Liver (tissue), 9 donors: ENCODE data around the gene NEFH. TPM values are rescaled to one million over a fixed set of nuclear protein-coding genes. Genes with fewer than 3 reads are reported as not detected.
A peak's percentile ranks its signal among the peaks of the same experiment; 100 is the strongest.

Experiments used
- DNase-seq: peaks from one replicate; pipeline ENCODE4 v3.0.0-alpha.2; 2017; ENCODE audit warnings: low spot score
- H3K27ac ChIP-seq, 2 donors: one replicate each; pipeline ENCODE4 v1.7.0; 2013; ENCODE audit warnings: inconsistent platforms in 2 of 2, low read length in 2 of 2, control low read depth in 1 of 2, low read depth in 1 of 2, mild to moderate bottlenecking in 1 of 2
- H3K27me3 ChIP-seq, 4 donors: one replicate each; pipeline versions ENCODE4 v1.6.1 to v1.7.0; 2013; ENCODE audit warnings: low read length in 3 of 4, inconsistent platforms in 1 of 4, mild to moderate bottlenecking in 1 of 4, moderate library complexity in 1 of 4; ENCODE audit not compliant: control insufficient read depth in 4 of 4, insufficient read depth in 4 of 4
- H3K36me3 ChIP-seq, 4 donors: one replicate each; pipeline versions ENCODE4 v1.6.1 to v1.7.0; 2013; ENCODE audit warnings: low read length in 3 of 4, mild to moderate bottlenecking in 3 of 4, low read depth in 1 of 4, moderate library complexity in 1 of 4; ENCODE audit not compliant: control insufficient read depth in 4 of 4, insufficient read depth in 3 of 4
- H3K4me1 ChIP-seq, 4 donors: one replicate each; pipeline versions ENCODE4 v1.6.1 to v1.7.0; 2013; ENCODE audit warnings: low read length in 3 of 4, mild to moderate bottlenecking in 3 of 4, moderate library complexity in 1 of 4; ENCODE audit not compliant: control insufficient read depth in 4 of 4, insufficient read depth in 4 of 4
- H3K4me3 ChIP-seq, 3 donors: one replicate each; pipeline versions ENCODE4 v1.6.1 to v1.7.0; 2013; ENCODE audit warnings: low read length in 3 of 3, control low read depth in 1 of 3, low read depth in 1 of 3, mild to moderate bottlenecking in 1 of 3
- H3K9ac ChIP-seq, 2 donors: one replicate each; pipeline ENCODE4 v1.7.0; 2013; ENCODE audit warnings: low read length in 2 of 2, mild to moderate bottlenecking in 2 of 2, moderate library complexity in 2 of 2, control low read depth in 1 of 2, low read depth in 1 of 2
- H3K9me3 ChIP-seq, 4 donors: one replicate each; pipeline versions ENCODE4 v1.6.1 to v1.7.0; 2013; ENCODE audit warnings: low read length in 3 of 4; ENCODE audit not compliant: control insufficient read depth in 4 of 4
- CTCF ChIP-seq: fragments of 150-350 bp; IDR thresholded peaks from 2 replicates; pipeline ENCODE4 v1.5.1; 2017; ENCODE audit warnings: improper control_type of control experiment, low read depth, low read length; ENCODE audit not compliant: missing input control
- EGR1 ChIP-seq, 2 donors: IDR thresholded peaks; 2 replicates each; pipeline ENCODE4 v1.6.1; 2016 to 2018; ENCODE audit warnings: antibody characterized with exemption in 2 of 2, low read depth in 2 of 2
- FOXA1 ChIP-seq: IDR thresholded peaks from 2 replicates; pipeline ENCODE4 v1.6.1; 2016; ENCODE audit warnings: antibody characterized with exemption
- FOXA2 ChIP-seq: IDR thresholded peaks from 2 replicates; pipeline ENCODE4 v1.6.1; 2016; ENCODE audit warnings: antibody characterized with exemption
- HNF4A ChIP-seq, 2 donors: conservative IDR thresholded peaks; 2 replicates each; pipeline ENCODE4 v1.6.1; 2016; ENCODE audit warnings: antibody characterized with exemption in 2 of 2, mild to moderate bottlenecking in 2 of 2
- HNF4G ChIP-seq: IDR thresholded peaks from 2 replicates; pipeline ENCODE4 v1.6.1; 2016; ENCODE audit warnings: antibody characterized with exemption
- NR2F2 ChIP-seq: IDR thresholded peaks from 2 replicates; pipeline ENCODE4 v1.6.1; 2016; ENCODE audit warnings: antibody characterized with exemption
- RXRA ChIP-seq, 2 donors: IDR thresholded peaks; 2 replicates each; pipeline ENCODE4 v1.6.1; 2017 to 2018; ENCODE audit warnings: antibody characterized with exemption in 2 of 2, mild to moderate bottlenecking in 1 of 2
- SP1 ChIP-seq: IDR thresholded peaks from 2 replicates; pipeline ENCODE4 v1.6.1; 2018; ENCODE audit warnings: antibody characterized with exemption, mild to moderate bottlenecking
- TAF1 ChIP-seq: conservative IDR thresholded peaks from 2 replicates; pipeline ENCODE4 v1.6.1; 2016; ENCODE audit warnings: antibody characterized with exemption, mild to moderate bottlenecking
- YY1 ChIP-seq: IDR thresholded peaks from 2 replicates; pipeline ENCODE4 v1.6.1; 2016; ENCODE audit warnings: antibody characterized with exemption, mild to moderate bottlenecking
- ZBTB33 ChIP-seq: IDR thresholded peaks from 2 replicates; pipeline ENCODE4 v1.6.1; 2016; ENCODE audit warnings: antibody characterized with exemption
- WGBS: extraction: QIAGEN DNeasy Blood & Tissue Kit; methylation state at CpG from one replicate; pipeline ENCODE4 v1.1.7; 2013; 5-methylcytosine and 5-hydroxymethylcytosine counted together
- polyA plus RNA-seq, 2 donors: library from polyadenylated mRNA; stranded (reverse) in 1 of 2; unstranded in 1 of 2; fragments of 200-250 nt in 1 of 2; fragments of >200 nt in 1 of 2; fragmentation: Nextera tagmentation in 1 of 2; extraction: Ambion mirVana in 1 of 2; gene quantifications; one replicate each; pipeline versions ENCODE4 v1.2.1 to v1.2.3, GENCODE V29; 2013 to 2015
- total RNA-seq, 2 donors: library from RNA; depleted of rRNA; stranded (reverse); fragments of >200 nt; gene quantifications; one replicate each; pipeline ENCODE4 v1.2.3, GENCODE V29; 2014
- TF ChIP-seq, protein P1 (sequence below): IDR thresholded peaks from 2 replicates; pipeline ENCODE4 v1.6.1; 2016; ENCODE audit warnings: antibody characterized with exemption, mild to moderate bottlenecking
- TF ChIP-seq, protein P2 (sequence below): IDR thresholded peaks from 2 replicates; pipeline ENCODE4 v1.6.1; 2016; ENCODE audit warnings: antibody characterized with exemption
- donor health status: healthy.
- donor health status: healthy.
- donor health status: healthy.
- donor health status: healthy.
- donor health status: healthy.

The NEFH gene
- total and polyA plus RNA-seq, 4 donors, result 0.04 to 1.6 (median 0.21) TPM

DNA sequence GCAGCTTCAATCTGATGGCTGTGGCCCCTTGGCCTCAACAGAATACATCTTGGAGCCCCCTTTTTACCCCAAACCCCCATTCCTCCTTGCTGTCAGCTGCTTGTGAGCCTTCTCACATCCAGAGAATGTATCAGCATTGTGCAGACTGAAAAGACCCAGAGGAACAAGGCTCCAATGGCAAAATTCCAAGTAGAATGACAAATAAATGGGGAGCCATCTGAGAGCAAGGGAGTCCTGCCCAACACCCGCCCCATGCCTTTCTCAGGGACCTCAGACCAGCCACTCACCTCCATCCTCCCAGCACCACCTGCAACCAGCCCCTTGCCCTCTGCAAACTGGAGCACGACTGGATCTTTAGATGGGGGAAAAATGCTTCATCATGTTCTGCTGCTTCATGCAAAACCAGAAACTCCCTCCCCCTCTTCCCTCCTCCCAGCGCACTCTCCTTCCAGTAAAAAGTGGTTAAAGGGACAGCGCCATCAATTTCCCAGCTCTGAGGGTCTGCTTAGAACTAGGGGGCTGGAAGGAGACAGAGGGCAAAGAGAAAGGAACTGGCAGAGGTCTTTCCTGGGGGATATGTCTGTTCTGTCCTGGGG lies 2.2 kb upstream of the NEFH start (continued):
- no peak for TF ChIP-seq RXRA (IDR thresholded peaks at IDR 0.05)
- no peak for TF ChIP-seq NR2F2
- no peak for TF ChIP-seq ZBTB33
- TF ChIP-seq HNF4G, result no peak

DNA sequence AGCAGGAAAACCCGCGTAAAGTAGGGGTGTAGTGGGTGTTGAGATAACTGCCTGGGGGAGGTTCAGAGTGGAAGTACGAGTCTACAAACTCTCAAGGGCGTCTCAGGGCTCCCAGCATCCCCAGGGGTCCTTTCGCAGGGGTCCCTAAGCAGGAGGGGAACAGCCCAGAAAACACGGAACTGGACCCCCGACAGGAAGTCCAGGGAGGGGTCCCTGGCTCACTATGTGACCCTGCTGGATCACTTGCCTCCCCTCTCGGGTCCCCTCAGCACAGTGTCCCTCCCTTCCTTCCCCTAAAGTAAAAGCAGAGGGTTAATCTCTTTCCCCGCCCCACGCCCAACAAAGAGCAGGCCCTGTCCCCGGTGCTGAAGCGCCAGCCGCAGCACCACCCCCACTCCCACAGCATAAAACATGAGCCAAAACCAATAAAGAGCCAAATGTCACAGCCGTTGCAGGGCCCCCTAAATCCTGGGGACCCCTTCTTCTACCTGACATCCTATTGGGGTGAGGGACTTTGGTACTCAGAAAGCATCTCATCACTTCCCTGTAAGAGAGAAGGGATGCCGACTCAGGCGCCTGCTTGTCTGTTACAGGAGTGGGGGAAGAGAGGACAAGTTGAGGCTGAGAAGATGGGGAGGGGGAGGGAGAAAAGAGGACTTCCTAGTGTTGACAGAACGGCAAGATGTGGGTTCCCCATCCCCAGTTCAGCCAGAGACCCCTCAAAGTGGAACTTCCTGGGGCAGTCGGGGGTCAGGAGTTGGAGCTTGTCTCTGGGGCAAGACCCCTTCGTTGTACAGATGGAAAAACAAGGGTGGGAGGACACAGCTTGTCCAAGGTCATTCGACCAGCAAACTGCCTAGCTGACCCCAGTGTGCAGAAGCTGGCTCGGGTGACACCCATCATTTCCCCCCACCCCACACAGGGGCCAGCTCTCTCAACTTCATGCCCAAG lies 1.4 kb upstream of the NEFH start:
- no peaks in the 10 kb centered on the region for H3K36me3 ChIP-seq
- TF ChIP-seq, protein P1, sequence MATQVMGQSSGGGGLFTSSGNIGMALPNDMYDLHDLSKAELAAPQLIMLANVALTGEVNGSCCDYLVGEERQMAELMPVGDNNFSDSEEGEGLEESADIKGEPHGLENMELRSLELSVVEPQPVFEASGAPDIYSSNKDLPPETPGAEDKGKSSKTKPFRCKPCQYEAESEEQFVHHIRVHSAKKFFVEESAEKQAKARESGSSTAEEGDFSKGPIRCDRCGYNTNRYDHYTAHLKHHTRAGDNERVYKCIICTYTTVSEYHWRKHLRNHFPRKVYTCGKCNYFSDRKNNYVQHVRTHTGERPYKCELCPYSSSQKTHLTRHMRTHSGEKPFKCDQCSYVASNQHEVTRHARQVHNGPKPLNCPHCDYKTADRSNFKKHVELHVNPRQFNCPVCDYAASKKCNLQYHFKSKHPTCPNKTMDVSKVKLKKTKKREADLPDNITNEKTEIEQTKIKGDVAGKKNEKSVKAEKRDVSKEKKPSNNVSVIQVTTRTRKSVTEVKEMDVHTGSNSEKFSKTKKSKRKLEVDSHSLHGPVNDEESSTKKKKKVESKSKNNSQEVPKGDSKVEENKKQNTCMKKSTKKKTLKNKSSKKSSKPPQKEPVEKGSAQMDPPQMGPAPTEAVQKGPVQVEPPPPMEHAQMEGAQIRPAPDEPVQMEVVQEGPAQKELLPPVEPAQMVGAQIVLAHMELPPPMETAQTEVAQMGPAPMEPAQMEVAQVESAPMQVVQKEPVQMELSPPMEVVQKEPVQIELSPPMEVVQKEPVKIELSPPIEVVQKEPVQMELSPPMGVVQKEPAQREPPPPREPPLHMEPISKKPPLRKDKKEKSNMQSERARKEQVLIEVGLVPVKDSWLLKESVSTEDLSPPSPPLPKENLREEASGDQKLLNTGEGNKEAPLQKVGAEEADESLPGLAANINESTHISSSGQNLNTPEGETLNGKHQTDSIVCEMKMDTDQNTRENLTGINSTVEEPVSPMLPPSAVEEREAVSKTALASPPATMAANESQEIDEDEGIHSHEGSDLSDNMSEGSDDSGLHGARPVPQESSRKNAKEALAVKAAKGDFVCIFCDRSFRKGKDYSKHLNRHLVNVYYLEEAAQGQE, result peak; percentile 98
- TF ChIP-seq HNF4A (conservative IDR thresholded peaks at IDR 0.05), result no peak
- H3K4me1 ChIP-seq, result peaks cover 9 to 18% (median 13%) of the 10 kb centered on the region in 4 donors
- H3K27ac ChIP-seq, result no peak overlapping the region
- no peak overlapping the region for H3K4me3 ChIP-seq
- peaks cover 0 to 8% (median 3%) of the 10 kb centered on the region in 4 donors for H3K27me3 ChIP-seq
- DNase-seq, result no peak
- peaks cover 0 to 2% (median 0%) of the 10 kb centered on the region in 4 donors for H3K9me3 ChIP-seq
- WGBS, result 13% methylated on average over 21 of the region's 21 CpGs
- H3K9ac ChIP-seq, result no peak overlapping the region

DNA sequence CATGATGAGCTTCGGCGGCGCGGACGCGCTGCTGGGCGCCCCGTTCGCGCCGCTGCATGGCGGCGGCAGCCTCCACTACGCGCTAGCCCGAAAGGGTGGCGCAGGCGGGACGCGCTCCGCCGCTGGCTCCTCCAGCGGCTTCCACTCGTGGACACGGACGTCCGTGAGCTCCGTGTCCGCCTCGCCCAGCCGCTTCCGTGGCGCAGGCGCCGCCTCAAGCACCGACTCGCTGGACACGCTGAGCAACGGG lies 169 bp downstream of the NEFH start:
- Histone ChIP-seq H3K9me3 (peaks cover 0 to 2% (median 0%) of the 10 kb centered on the region in 4 donors), H3K4me3 (peak overlapping the region in 1 of 3 donors; percentile 19), H3K27me3 (peaks cover 0 to 8% (median 3%) of the 10 kb centered on the region in 4 donors), H3K4me1 (peaks cover 9 to 18% (median 13%) of the 10 kb centered on the region in 4 donors), H3K27ac (no peak overlapping the region), H3K36me3 (no peaks in the 10 kb centered on the region), H3K9ac (no peak overlapping the region)
- 6% methylated on average over 39 of the region's 39 CpGs for WGBS
- DNase-seq, result no peak
- TF ChIP-seq ZBTB33 (no peak), YY1 (no peak), HNF4G (no peak), RXRA (IDR thresholded peaks at IDR 0.05) (no peak), FOXA1 (no peak), EGR1 (IDR thresholded peaks at IDR 0.05; ENCODE audit: low read depth in 2 of 2) (no peak), CTCF (no peak), TAF1 (no peak), FOXA2 (no peak), SP1 (no peak), HNF4A (conservative IDR thresholded peaks at IDR 0.05) (no peak)
- TF ChIP-seq, protein P2, sequence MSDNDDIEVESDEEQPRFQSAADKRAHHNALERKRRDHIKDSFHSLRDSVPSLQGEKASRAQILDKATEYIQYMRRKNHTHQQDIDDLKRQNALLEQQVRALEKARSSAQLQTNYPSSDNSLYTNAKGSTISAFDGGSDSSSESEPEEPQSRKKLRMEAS, result no peak
- TF ChIP-seq, protein P1, result no peak
